Measurements from ENCODE around the gene ARMC3.
A peak's percentile ranks its signal among the peaks of the same experiment; 100 is the strongest.
"Not testable (repeated sequence)": the region's sequence is repeated elsewhere in the genome, so short reads cannot be mapped to it uniquely, and the experiment has no call there.

Gene ARMC3

DNA sequence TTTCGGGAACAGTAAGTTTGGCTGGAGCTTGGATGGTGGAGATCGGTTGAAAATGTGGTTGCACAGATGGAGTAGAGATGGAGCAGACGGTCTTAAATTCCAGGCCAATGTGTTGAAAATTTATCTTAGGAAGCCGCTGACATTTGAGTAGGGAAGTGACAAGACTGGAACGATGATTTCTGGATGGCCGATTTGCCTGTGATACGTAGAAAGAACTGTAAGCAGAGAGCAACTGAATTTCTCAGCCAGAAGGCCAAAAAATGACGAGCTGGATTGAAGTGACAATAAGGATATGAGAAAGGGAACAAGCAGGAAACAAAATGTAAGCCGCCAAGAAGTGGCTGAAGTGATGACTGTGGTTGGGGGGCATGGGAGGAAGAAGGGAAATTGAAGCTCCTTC is 687 bp upstream of the ARMC3 start:
- DNase-seq (ENCODE audit: low read depth in 2 of 2), result no peak

DNA sequence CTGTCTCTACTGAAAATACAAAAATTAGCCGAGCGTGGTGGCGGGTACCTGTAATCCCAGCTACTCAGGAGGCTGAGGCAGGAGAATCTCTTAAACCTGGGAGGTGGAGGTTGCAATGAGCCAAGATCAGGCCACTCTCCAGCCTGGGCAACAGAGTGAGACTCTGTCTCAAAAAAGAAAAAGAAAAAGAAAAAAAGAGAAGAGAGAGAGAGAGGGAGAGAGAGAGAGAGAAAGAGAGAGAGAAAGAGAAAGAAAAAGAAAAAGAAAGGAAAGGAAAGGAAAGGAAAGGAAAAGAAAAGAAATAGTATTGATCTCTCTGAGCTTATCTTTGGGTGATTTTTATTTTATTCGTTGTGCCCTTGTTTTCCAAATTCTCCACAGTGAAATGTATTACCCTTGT is 1.2 kb downstream of the ARMC3 start:
- DNase-seq (ENCODE audit: low read depth in 2 of 2), result not testable (repeated sequence)

DNA sequence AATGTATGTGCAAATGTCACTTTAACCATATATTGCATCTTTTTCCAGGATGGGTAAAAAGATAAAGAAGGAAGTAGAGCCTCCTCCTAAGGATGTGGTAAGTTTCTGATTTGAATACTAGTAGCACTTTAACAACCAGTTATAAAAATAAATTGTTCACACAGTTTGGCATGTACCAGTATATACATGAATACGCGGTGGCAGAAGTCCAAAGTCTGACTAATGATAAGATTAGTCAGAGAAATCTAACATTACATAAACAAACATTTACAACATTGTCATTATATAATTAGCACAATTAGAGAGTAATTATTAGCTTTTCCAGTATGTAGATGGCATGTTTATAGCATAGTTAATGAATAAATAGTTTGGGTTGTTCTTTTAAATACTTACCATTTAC is 4.1 kb downstream of the ARMC3 start:
- DNase-seq (ENCODE audit: low read depth in 2 of 2), result no peak

DNA sequence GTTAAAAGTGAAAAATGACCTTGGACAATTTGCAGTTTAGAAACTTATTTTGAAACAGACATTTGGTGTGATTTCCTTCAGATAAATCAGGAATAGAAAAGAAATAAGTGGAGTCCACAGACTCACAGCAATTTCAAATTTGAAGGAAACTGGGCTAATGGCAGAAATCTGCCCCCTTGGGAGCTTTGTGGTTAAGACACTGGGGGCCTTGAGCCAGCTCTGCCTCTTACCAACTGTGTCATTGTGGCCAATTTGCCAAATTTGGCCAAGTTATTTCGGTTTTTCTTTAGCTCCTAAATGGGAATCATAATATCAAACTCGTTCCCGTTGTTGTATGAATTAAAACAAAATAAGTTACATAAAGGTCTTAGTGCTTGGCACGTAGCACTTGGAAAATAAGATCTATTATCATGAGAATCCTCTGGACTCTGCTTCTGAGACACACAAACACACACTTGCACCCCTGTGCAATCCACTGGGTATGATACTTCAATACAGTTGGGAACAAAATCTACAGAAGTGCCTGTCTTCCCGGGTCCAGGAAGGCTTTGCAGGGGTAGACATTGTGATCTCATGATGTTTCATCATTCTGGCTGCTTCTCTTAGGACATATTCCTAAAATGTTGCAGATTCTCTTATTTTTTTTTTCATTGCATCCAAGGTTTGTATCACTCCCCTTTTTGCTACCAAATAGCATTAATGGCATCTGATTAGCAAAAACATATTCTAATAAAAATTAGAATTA is 4.9 kb downstream of the ARMC3 start:
- no peak for DNase-seq (ENCODE audit: low read depth in 2 of 2)

GRCh38 chr10:22934726-22935125 is 6.9 kb downstream of the ARMC3 start:
- no peak for DNase-seq (ENCODE audit: low read depth in 2 of 2)

GRCh38 chr10:22942437-22942836 is 14.6 kb downstream of the ARMC3 start:
- DNase-seq (ENCODE audit: low read depth in 2 of 2), result no peak

DNA sequence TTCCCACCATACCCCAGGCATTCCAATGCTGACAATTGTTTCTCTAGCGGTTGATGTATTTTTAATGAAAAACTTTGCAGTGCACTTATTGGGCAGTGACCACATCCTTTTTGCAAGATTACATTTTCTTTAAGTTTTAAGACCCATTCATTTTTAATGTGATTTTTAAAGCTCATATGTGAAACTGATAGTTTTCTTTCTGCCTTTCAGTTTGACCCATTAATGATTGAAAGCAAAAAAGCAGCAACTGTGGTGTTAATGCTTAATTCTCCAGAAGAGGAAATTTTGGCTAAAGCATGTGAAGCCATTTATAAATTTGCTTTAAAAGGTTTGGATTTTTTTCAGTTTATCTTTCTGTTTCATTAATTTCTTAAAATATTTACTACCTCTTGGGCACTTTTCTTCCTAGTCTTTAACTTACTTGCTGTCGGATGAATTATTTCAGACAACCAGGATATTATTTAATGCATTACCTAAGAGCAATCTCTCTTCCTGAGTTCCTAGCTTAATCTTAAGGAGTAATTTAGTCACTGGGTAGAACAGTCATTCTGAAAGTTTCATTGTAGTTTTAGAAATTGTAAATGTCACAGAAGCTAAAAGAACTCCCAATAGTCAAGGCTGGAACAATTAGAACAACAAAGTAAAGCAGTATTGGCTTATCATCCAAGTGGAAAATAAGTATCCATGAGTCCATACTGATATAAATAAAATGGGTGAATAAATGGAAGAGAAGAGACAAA is 18.3 kb downstream of the ARMC3 start:
- DNase-seq (ENCODE audit: low read depth in 2 of 2), result no peak

- DNase-seq (ENCODE audit: low read depth in 2 of 2), result no peak
Observed at GRCh38 chr10:22954970-22955369, 27.1 kb downstream of the ARMC3 start.

DNA sequence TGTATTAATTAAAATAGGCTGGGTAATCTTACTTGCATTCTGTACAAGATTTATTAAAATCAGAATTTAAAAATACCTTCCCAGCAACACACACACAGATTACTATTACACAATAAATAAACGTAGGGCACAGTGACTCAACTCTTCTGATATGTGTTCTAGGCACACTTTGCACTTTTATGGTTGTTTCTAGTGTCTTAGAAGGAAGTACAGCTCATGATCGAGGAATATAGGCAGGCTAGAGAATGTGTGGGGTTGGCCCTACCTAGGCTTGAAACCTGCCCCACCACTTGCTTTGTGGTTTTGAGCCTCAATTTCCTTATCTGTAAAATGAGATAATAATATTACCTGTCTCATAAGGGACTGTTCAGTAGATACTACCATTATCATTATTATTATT is 30.5 kb downstream of the ARMC3 start:
- no peak for DNase-seq (ENCODE audit: low read depth in 2 of 2)

DNA sequence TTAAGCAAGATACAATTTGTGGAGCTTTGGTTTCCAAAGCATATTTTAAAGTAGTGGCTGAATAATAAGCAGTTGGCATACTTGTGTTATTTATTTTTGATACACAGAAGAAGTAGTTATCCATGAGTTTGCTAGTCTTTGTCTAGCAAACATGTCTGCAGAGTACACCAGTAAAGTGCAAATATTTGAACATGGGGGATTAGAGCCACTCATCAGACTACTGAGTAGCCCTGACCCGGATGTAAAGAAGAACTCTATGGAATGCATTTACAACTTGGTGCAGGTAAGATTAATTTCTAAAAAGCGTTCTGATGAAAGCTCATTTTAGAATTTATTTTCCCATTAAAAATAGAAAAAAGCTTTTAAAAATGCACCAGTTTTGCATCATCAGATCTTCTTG is 31.4 kb downstream of the ARMC3 start:
- no peak for DNase-seq (ENCODE audit: low read depth in 2 of 2)

DNA sequence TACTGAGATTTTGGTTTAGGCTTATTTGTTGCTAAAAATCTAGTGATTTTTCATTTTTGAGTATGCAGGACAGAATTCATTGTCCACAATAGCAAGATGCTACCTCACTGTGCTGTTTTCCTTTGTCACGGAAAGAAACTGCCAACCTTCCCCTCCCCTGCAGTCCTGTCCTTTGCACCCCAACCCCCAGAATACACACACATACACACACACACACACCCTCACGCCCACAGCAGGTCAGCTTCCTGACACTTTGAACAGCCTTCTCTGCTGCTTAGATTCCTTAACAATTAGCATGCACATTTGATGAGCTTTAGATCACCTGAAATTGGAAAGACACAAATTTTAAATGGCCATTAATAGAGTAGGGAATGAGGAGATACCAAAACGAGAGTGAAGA is 32.1 kb downstream of the ARMC3 start:
- no peak for DNase-seq (ENCODE audit: low read depth in 2 of 2)

GRCh38 chr10:22962817-22963216 is 35.0 kb downstream of the ARMC3 start:
- DNase-seq (ENCODE audit: low read depth in 2 of 2), result no peak

- DNase-seq (ENCODE audit: low read depth in 2 of 2), result no peak
Observed at GRCh38 chr10:22969704-22970103, 41.9 kb downstream of the ARMC3 start.

DNA sequence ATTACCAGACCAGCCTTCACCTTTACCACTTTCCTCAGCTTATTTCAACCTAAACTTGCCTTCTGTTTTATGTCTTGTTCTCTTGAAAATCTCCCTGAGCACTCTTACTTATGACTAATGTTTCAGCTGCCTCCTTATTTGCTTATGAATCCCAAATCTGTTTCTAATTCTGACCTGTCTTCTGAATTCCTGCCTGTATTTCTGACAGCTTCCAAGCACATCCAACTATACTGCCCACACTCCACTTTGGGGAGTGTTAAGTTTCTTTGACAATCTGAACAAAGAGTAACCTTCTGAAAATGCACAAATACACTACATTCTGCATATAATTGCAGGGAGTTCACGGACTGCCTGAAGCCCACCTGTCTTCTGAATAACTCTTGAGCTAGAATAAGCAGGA is 48.7 kb downstream of the ARMC3 start:
- DNase-seq (ENCODE audit: low read depth in 2 of 2), result no peak

DNA sequence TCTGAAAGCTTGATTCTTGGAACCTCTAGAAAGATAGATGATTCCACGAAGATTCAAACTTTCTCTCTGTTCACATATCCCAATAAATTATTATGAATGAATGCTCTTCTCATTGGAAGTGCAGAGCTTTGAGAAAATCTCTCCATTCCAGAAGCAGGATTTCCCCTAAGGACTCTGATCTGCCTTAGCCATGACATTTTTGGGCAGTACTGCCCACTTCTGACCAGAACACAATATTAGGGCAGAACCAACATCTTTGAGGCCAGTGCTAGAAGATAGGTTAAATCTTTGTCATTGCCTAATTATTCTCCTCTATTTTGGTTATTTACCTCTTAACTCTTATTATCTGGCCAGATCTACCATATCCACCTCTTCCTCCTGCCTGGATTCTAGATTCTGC is 49.9 kb downstream of the ARMC3 start:
- DNase-seq (ENCODE audit: low read depth in 2 of 2), result no peak

GRCh38 chr10:22978287-22978686 is 50.4 kb downstream of the ARMC3 start:
- no peak for DNase-seq (ENCODE audit: low read depth in 2 of 2)

DNA sequence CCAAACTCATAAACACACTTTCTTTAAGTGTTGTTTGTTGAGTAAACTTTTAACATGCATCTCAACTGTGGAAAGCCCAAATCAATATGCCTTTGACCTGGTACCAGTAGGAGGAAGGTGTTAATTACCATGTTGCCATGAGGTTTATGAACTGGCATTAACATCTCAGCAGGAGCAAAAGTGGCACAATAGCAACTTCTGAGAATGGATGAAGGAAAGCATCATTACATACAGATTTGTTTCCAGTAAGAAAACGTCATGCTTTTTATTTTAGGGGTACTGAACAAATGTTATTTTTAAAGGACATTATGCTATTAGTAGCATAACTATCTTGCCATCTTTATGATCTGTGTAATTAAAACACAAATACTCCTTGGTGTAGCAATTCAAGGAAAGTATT is 51.1 kb downstream of the ARMC3 start:
- no peak for DNase-seq (ENCODE audit: low read depth in 2 of 2)

GRCh38 chr10:22980822-22981221 is 53.0 kb downstream of the ARMC3 start:
- DNase-seq (ENCODE audit: low read depth in 2 of 2), result no peak

- DNase-seq (ENCODE audit: low read depth in 2 of 2), result no peak
Observed at GRCh38 chr10:22984066-22984465, 56.2 kb downstream of the ARMC3 start.

DNA sequence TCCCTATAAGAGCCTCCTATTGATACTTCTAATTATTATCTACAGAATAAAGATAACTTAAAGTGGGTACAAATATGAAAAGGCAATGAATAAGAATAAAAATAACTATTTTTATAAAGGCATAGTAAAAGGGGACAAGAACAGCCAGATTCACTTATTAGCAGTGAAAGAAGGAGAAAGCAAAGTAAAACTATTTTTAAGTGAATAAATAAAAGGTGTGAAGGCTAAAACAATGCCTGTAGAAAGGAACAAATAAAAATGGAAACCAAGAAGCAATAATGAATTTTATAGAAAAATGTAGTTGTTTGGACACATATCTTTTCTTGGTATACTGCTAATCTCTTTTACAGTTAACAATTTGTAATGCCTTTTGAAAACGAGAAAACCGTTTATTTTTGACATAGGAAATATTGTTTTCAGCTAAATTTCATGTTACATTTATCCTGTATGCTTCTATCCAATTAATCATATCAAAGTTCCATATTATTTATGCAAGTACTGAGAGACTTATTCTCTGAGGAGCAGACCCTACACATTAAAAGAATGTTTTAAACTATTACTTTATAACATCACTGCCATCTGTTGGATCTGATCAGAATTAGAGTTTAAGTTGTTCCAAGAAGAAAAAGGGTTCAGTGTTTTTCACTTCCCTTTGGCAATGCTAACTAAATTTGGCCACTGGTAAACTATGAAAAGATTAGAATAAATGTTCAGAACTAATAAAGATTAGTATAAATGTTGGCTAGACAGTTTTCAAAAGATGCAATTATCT is 59.1 kb downstream of the ARMC3 start:
- DNase-seq (ENCODE audit: low read depth in 2 of 2), result no peak

GRCh38 chr10:22988581-22989360 is 60.9 kb downstream of the ARMC3 start:
- peak; percentile 33 to 69 for DNase-seq (ENCODE audit: low read depth in 2 of 2)

- DNase-seq (ENCODE audit: low read depth in 2 of 2), result no peak
Observed at GRCh38 chr10:22990443-22990842, 62.6 kb downstream of the ARMC3 start.
